ENCODE results near the gene HAUS1. TPM values are rescaled to one million over a fixed set of nuclear protein-coding genes. Genes with fewer than 3 reads are reported as not detected.

The HAUS1 gene
- total and polyA plus RNA-seq, 9 donors, result 21.7 to 37.7 (median 28.8) TPM

DNA sequence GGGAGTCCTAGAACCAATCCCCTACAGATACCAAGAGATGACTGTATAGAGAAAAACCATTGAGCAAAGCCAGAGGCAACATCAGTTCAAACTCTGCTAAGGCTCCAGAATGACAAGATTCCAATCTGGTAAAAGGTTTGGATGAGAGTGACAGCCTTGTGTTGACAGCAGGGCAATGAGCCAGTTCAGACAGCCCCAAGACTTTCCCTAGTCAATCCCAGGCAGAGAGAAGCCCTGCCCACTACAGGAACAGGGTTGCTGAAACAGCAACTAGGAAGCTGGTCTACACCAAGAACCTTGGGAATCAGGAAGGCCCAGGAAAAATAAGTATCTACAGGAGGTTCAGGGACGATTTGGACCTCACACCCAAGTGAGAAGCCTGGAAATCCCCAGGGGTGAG lies 35.4 kb upstream of the HAUS1 start:
- H3K27me3 ChIP-seq (ENCODE audit: control insufficient read depth, insufficient read depth, low read length), result peaks cover 8% of the 10 kb centered on the region
- no peak overlapping the region for H3K27ac ChIP-seq (ENCODE audit: low read length)
- H3K36me3 ChIP-seq (ENCODE audit: control insufficient read depth, insufficient read depth, low read length), result no peaks in the 10 kb centered on the region
- WGBS (ENCODE audit: insufficient coverage), result 44% methylated on average over 1 of the region's 1 CpG
- no peak overlapping the region for H3K4me3 ChIP-seq (ENCODE audit: low read length)
- H3K4me1 ChIP-seq (ENCODE audit: control insufficient read depth, insufficient read depth, low read length), result peaks cover 17% of the 10 kb centered on the region
- no peak for DNase-seq
- H3K9me3 ChIP-seq (replicated peaks; ENCODE audit: control insufficient read depth, low read depth, low read length), result no peaks in the 10 kb centered on the region

- WGBS (ENCODE audit: insufficient coverage), result 80% methylated on average over 1 of the region's 4 CpGs
- no peaks in the 10 kb centered on the region for H3K9me3 ChIP-seq (replicated peaks; ENCODE audit: control insufficient read depth, low read depth, low read length)
- no peak overlapping the region for H3K4me3 ChIP-seq (ENCODE audit: low read length)
- peaks cover 17% of the 10 kb centered on the region for H3K4me1 ChIP-seq (ENCODE audit: control insufficient read depth, insufficient read depth, low read length)
- no peaks in the 10 kb centered on the region for H3K36me3 ChIP-seq (ENCODE audit: control insufficient read depth, insufficient read depth, low read length)
- no peak for DNase-seq
- no peak overlapping the region for H3K27ac ChIP-seq (ENCODE audit: low read length)
- peaks cover 8% of the 10 kb centered on the region for H3K27me3 ChIP-seq (ENCODE audit: control insufficient read depth, insufficient read depth, low read length)
Measured at GRCh38 chr18:46069524-46069923, 34.7 kb upstream of the HAUS1 start.

DNA sequence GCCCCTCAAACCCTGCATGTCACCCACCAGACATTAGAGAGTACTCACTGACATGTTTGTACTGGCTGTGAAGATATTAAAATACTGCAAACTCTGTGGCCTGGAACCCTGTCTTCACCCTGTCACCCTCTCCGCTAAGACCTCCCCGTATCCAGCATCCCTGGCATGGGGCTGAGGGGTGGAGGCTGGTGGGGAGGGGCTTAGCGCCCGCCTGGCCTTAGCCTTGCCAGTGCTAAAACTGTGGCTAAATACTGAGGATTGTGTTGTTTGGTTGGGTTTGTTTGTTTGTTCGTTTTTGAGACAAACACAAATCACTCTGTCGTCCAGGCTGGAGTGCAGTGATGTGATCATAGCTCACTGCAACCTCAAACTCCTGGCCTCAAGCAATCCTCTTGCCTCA lies 34.0 kb upstream of the HAUS1 start:
- H3K27ac ChIP-seq (ENCODE audit: low read length), result no peak overlapping the region
- no peaks in the 10 kb centered on the region for H3K9me3 ChIP-seq (replicated peaks; ENCODE audit: control insufficient read depth, low read depth, low read length)

DNA sequence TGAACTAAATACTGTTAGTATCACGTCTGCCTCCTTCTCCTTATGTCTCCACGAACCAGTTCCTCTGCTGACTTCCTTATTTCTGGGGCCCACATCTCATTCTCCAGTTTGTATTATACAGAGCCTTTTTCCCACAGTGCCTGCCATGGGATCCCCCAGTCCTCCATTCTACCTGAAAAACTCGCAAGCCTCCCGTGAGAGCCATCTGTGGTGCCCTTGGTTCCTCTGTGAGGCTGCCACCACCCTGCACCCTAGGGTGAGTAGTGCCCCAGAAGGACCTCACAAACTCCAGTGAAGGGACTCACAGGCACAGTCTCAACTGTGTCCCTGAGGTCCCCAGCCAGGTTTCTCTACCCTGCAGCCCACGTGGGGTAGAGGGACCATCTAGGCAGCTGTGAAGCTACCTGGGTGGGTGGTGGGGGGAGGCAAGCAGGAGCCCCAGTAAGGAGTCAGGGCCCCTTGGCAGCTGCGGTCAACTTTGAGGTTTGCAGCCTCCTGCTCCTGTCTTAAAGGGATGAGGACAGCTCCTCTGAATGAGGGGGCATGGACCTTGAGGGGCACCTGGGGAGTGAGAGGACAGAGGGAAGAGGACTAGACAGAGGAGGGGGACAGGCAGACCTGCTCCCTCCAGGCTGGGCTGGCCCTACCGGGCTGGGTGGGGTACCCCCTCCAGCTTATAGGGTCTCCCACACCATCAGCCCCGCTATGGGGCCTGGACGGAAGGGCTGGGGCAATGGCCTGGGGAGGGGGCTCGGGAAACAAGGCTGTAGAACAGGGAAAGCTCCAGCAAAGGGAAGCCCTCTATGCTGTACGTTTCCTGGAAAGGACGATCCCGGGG lies 33.2 kb upstream of the HAUS1 start:
- H3K9me3 ChIP-seq (replicated peaks; ENCODE audit: control insufficient read depth, low read depth, low read length), result no peaks in the 10 kb centered on the region
- peaks cover 8% of the 10 kb centered on the region for H3K27me3 ChIP-seq (ENCODE audit: control insufficient read depth, insufficient read depth, low read length)
- peaks cover 17% of the 10 kb centered on the region for H3K4me1 ChIP-seq (ENCODE audit: control insufficient read depth, insufficient read depth, low read length)
- H3K4me3 ChIP-seq (ENCODE audit: low read length), result peak overlapping the region; percentile 60
- WGBS (ENCODE audit: insufficient coverage), result 39% methylated on average over 9 of the region's 13 CpGs
- no peak overlapping the region for H3K27ac ChIP-seq (ENCODE audit: low read length)
- no peaks in the 10 kb centered on the region for H3K36me3 ChIP-seq (ENCODE audit: control insufficient read depth, insufficient read depth, low read length)
- DNase-seq, result peak; percentile 25

More for the DNA sequence above, 34.0 kb upstream of the HAUS1 start:
- WGBS (ENCODE audit: insufficient coverage), result no CpG with 5 or more reads among the region's 6 CpGs
- DNase-seq, result no peak
- peaks cover 17% of the 10 kb centered on the region for H3K4me1 ChIP-seq (ENCODE audit: control insufficient read depth, insufficient read depth, low read length)
- peaks cover 8% of the 10 kb centered on the region for H3K27me3 ChIP-seq (ENCODE audit: control insufficient read depth, insufficient read depth, low read length)
- no peaks in the 10 kb centered on the region for H3K36me3 ChIP-seq (ENCODE audit: control insufficient read depth, insufficient read depth, low read length)
- H3K4me3 ChIP-seq (ENCODE audit: low read length), result no peak overlapping the region

GRCh38 chr18:46071653-46072375 lies 32.4 kb upstream of the HAUS1 start, which contains the start of gene PSTPIP2:
Gene PSTPIP2, minus strand, starts transcription at chr18:46072260. Its CDS starts 72 bp downstream, at chr18:46072188.
- Histone ChIP-seq H3K27ac (ENCODE audit: low read length) (no peak within 1 kb of the TSS), H3K36me3 (ENCODE audit: control insufficient read depth, insufficient read depth, low read length) (no peaks in the 10 kb centered on the region), H3K9me3 (replicated peaks; ENCODE audit: control insufficient read depth, low read depth, low read length) (no peaks in the 10 kb centered on the region), H3K27me3 (ENCODE audit: control insufficient read depth, insufficient read depth, low read length) (peaks cover 8% of the 10 kb centered on the region), H3K4me3 (ENCODE audit: low read length) (peak within 1 kb of the TSS; percentile 60), H3K4me1 (ENCODE audit: control insufficient read depth, insufficient read depth, low read length) (peaks cover 17% of the 10 kb centered on the region)
- WGBS (ENCODE audit: insufficient coverage), result under 1% methylated on average over 71 of the region's 75 CpGs
- peak; percentile 78 for DNase-seq

DNA sequence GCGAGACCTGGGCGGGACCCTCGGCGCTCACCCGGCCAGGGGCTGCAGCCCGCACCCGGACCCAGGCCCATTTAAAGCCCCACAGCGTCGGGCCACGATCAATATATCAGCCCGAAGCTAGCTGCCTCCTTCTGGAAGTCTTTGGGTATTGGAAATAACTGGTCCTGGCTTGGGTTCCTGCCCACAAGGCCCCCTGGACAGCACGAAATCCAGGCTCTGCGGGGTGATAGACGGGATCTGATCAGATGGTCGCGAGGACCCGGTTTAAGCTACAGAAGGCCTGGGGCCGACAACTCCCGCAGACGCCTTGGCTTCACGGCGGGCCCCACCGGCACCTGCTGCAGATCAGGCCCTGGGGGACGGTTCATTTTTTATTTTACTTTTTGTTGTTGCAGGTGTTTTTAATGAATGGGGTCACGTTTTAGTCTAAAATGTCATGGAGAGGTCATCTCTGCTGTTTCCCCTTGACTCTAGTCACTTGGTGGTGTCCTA lies 31.8 kb upstream of the HAUS1 start:
- DNase-seq, result no peak
- peaks cover 8% of the 10 kb centered on the region for H3K27me3 ChIP-seq (ENCODE audit: control insufficient read depth, insufficient read depth, low read length)
- H3K4me1 ChIP-seq (ENCODE audit: control insufficient read depth, insufficient read depth, low read length), result peaks cover 18% of the 10 kb centered on the region
- H3K9me3 ChIP-seq (replicated peaks; ENCODE audit: control insufficient read depth, low read depth, low read length), result no peaks in the 10 kb centered on the region
- H3K4me3 ChIP-seq (ENCODE audit: low read length), result peak overlapping the region; percentile 60
- no peak overlapping the region for H3K27ac ChIP-seq (ENCODE audit: low read length)
- 4% methylated on average over 17 of the region's 25 CpGs for WGBS (ENCODE audit: insufficient coverage)
- no peaks in the 10 kb centered on the region for H3K36me3 ChIP-seq (ENCODE audit: control insufficient read depth, insufficient read depth, low read length)

DNA sequence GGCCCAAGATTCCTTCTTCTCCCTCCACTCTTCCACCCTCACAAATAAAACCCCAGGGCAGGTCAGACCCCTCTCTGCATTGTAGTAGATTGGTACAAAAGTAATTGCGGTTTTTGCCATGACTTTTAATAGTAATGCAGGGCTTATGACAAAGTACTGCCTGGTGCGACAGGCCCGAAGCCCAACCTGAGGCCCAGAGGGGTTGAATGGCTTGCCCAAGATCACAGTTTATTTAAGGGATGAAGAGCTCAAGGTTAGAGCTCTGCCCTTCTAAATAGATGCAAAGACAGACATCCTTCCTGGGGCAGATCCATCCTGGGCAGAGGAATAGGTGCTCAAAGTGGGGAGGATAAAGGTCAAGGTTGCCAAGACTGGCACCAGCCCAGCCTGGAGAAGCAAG lies 31.2 kb upstream of the HAUS1 start:
- H3K9me3 ChIP-seq (replicated peaks; ENCODE audit: control insufficient read depth, low read depth, low read length), result no peaks in the 10 kb centered on the region
- H3K36me3 ChIP-seq (ENCODE audit: control insufficient read depth, insufficient read depth, low read length), result peaks cover 3% of the 10 kb centered on the region
- H3K4me3 ChIP-seq (ENCODE audit: low read length), result no peak overlapping the region
- H3K27ac ChIP-seq (ENCODE audit: low read length), result no peak overlapping the region
- peaks cover 8% of the 10 kb centered on the region for H3K27me3 ChIP-seq (ENCODE audit: control insufficient read depth, insufficient read depth, low read length)
- peaks cover 20% of the 10 kb centered on the region for H3K4me1 ChIP-seq (ENCODE audit: control insufficient read depth, insufficient read depth, low read length)
- 85% methylated on average over 3 of the region's 3 CpGs for WGBS (ENCODE audit: insufficient coverage)
- DNase-seq, result peak; percentile 14

DNA sequence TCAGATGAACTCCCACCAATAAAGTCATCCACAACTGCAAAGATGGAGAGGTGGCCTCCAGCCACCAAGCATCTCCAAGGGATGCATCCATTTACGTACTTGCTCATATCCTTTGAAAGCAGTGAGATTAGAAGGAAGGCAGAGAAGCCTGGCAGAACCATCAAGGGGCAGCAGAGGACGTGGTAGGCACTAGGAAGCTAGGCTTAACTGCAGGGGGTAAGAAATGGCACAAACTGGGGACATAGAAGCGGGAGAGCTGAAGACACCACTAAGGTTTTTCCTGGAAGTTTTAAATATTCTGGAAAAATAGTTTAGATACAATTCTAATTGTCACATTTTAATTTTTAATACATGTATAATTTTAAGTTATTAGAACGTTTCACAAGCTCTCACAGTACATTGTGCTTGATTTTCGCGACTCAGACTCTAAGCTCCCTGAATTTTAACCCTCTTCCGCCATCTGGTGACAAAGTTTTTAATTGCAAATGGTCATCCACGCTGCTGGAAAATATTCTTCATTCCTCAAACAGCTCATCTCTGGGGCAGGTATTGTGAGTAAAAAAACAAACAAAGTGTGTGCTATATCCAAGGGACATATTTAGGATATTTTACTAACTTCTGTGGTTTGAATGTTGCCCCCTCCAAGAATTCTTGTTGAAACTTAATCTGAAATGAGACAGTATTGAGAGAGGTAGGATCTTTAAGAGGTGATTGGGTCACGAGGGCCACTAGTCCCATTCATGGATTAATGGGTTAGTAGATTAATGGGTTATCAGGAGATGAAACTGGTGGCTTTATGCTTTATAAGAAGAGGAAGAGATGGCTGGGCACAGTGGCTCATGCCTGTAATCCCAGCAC lies 30.5 kb upstream of the HAUS1 start:
- H3K27me3 ChIP-seq (ENCODE audit: control insufficient read depth, insufficient read depth, low read length), result peaks cover 8% of the 10 kb centered on the region
- H3K9me3 ChIP-seq (replicated peaks; ENCODE audit: control insufficient read depth, low read depth, low read length), result no peaks in the 10 kb centered on the region
- 66% methylated on average over 2 of the region's 9 CpGs for WGBS (ENCODE audit: insufficient coverage)
- H3K4me1 ChIP-seq (ENCODE audit: control insufficient read depth, insufficient read depth, low read length), result peaks cover 20% of the 10 kb centered on the region
- peaks cover 3% of the 10 kb centered on the region for H3K36me3 ChIP-seq (ENCODE audit: control insufficient read depth, insufficient read depth, low read length)
- H3K27ac ChIP-seq (ENCODE audit: low read length), result no peak overlapping the region
- DNase-seq, result peak; percentile 81
- H3K4me3 ChIP-seq (ENCODE audit: low read length), result no peak overlapping the region

DNA sequence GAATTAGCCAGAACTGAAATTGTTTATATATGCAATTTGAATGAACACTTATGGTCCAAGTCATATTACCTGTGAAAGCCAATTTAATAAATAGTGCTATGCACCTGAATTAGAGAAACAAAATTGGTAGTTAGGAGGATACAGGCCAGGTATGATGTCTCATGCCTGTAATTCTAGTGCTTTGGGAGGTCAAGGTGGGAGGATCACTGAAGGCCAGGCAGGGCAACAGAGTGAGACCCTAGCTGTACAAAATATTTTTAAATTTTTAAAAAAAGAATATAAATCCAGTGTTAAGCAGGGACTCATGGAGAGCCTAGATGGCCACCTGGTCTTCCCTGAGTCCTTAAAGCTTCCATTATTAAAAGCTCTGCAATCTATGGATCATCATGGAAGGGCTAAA lies 24.8 kb upstream of the HAUS1 start:
- no peaks in the 10 kb centered on the region for H3K27me3 ChIP-seq (ENCODE audit: control insufficient read depth, insufficient read depth, low read length)
- peaks cover 36% of the 10 kb centered on the region for H3K36me3 ChIP-seq (ENCODE audit: control insufficient read depth, insufficient read depth, low read length)
- H3K4me3 ChIP-seq (ENCODE audit: low read length), result no peak overlapping the region
- H3K9me3 ChIP-seq (replicated peaks; ENCODE audit: control insufficient read depth, low read depth, low read length), result no peaks in the 10 kb centered on the region
- no peak overlapping the region for H3K27ac ChIP-seq (ENCODE audit: low read length)
- DNase-seq, result no peak
- peaks cover 2% of the 10 kb centered on the region for H3K4me1 ChIP-seq (ENCODE audit: control insufficient read depth, insufficient read depth, low read length)
